ENCODE measurements around the gene GREB1. TPM values are rescaled to one million over a fixed set of nuclear protein-coding genes. Genes with fewer than 3 reads are reported as not detected.

Gene GREB1
- total and polyA plus RNA-seq, 2 of the 13 experiments (the other 11 are each of a cell fraction or from before 2014, with no cell fraction given), result 31.3 to 61.2 TPM

GRCh38 chr2:11566383-11566782 lies 32.5 kb downstream of the GREB1 start (continued):
- TF ChIP-seq PRDM10 (CRISPR knock-in tag; IDR thresholded peaks at IDR 0.05; ENCODE audit: low read depth) (no peak), REPIN1 (CRISPR knock-in tag; IDR thresholded peaks at IDR 0.05; ENCODE audit: borderline replicate concordance, low read depth) (no peak), ZNF407 (CRISPR knock-in tag; IDR thresholded peaks at IDR 0.05; ENCODE audit: not compliant biosample characterization) (peak; percentile 35), ZNF576 (CRISPR knock-in tag; IDR thresholded peaks at IDR 0.05) (no peak), ZNF33A (CRISPR knock-in tag; IDR thresholded peaks at IDR 0.05; ENCODE audit: borderline replicate concordance) (no peak), SOX13 (IDR thresholded peaks at IDR 0.05) (no peak), SOX13 (CRISPR knock-in tag; conservative IDR thresholded peaks at IDR 0.05 in 1 of 2, IDR thresholded peaks at IDR 0.05 in 1 of 2) (no peak), ZNF616 (CRISPR knock-in tag; IDR thresholded peaks at IDR 0.05; ENCODE audit: low read depth) (no peak), SATB2 (CRISPR knock-in tag; IDR thresholded peaks at IDR 0.05) (no peak), MEIS2 (CRISPR knock-in tag; IDR thresholded peaks at IDR 0.05) (no peak)

Data from HepG2 (cell line).